Measurements from ENCODE around the gene EFCAB5. TPM values are rescaled to one million over a fixed set of nuclear protein-coding genes. Genes with fewer than 3 reads are reported as not detected.

EFCAB5 gene
- total and polyA plus RNA-seq, 2 donors (not counting 1 experiment from before 2014, with no cell fraction given), result 0.54 to 3.0 TPM

- Mint-ChIP-seq H3K9me3 (ENCODE audit: insufficient read depth) (peaks cover 2% of the 10 kb centered on the region), H3K4me1 (no peaks in the 10 kb centered on the region), H3K4me3 (no peak overlapping the region), H3K27me3 (no peaks in the 10 kb centered on the region), H3K27ac (no peak overlapping the region)
- DNase-seq, result no peak
- Histone ChIP-seq H3K9me3 (ENCODE audit: control extremely low read depth in 1 of 3, control insufficient read depth in 2 of 3, insufficient read depth in 1 of 3, low read length in 2 of 3) (no peaks in the 10 kb centered on the region), H4K20me1 (ENCODE audit: control insufficient read depth, insufficient read depth, low read length, poor library complexity, severe bottlenecking) (no peaks in the 10 kb centered on the region), H3K4me3 (ENCODE audit: control extremely low read depth in 1 of 5, extremely low read depth in 1 of 5, insufficient read depth in 1 of 5, low read depth in 2 of 5, low read length in 4 of 5) (no peak overlapping the region), H3K4me2 (replicated peaks; ENCODE audit: low read depth, low read length, poor library complexity, severe bottlenecking) (no peak overlapping the region), H2AFZ (ENCODE audit: insufficient read depth, low read depth, low read length, poor library complexity, severe bottlenecking) (no peak overlapping the region), H3K36me3 (replicated peaks in 1 of 2; ENCODE audit: control extremely low read depth in 1 of 2, control insufficient read depth in 1 of 2, extremely low read depth in 1 of 2, insufficient read depth in 2 of 2, low read length in 1 of 2) (no peaks in the 10 kb centered on the region), H3K27ac (ENCODE audit: low read length in 2 of 2) (no peak overlapping the region), H3K27me3 (replicated peaks in 1 of 4; ENCODE audit: control extremely low read depth in 1 of 4, control insufficient read depth in 3 of 4, insufficient read depth in 4 of 4, low read length in 3 of 4) (no peaks in the 10 kb centered on the region), H3K9ac (ENCODE audit: low read length) (no peak overlapping the region), H3K79me2 (ENCODE audit: control insufficient read depth, insufficient read depth, low read length) (no peaks in the 10 kb centered on the region), H3K4me1 (ENCODE audit: control insufficient read depth in 2 of 2, insufficient read depth in 2 of 2, low read length in 2 of 2) (no peaks in the 10 kb centered on the region)
- no peak for TF ChIP-seq CTCF (IDR thresholded peaks at IDR 0.05)
- no peak for TF ChIP-seq EZH2 (IDR thresholded peaks at IDR 0.05; ENCODE audit: borderline replicate concordance, insufficient read depth, low read depth, low read length, poor library complexity, severe bottlenecking)
- CTCF ChIA-PET, result interaction anchor here (0.6 to 1.7 kb wide), 3 partner anchors 31 to 159 kb away, joined by 3 to 5 read pairs (median 3); no protein-coding TSS in a partner anchor
- no CpG with 5 or more reads among the region's 2 CpGs for WGBS (ENCODE audit: insufficient coverage)
- intact Hi-C loops (cut with micrococcal nuclease), result no loop called here
- ATAC-seq (ENCODE audit: low read depth), result no peak
- POLR2A ChIA-PET, result no interaction called here
Measured at GRCh38 chr17:29962656-29963055, 21.2 kb downstream of the EFCAB5 start.

GRCh38 chr17:29968271-29968670 is 26.8 kb downstream of the EFCAB5 start:
- intact Hi-C loops (cut with micrococcal nuclease), result no loop called here
- H3K9me3 ChIP-seq (ENCODE audit: control extremely low read depth in 1 of 3, control insufficient read depth in 2 of 3, insufficient read depth in 1 of 3, low read length in 2 of 3), result no peaks in the 10 kb centered on the region
- H3K27ac ChIP-seq (ENCODE audit: low read length in 2 of 2), result no peak overlapping the region

More at GRCh38 chr17:29968271-29968670, 26.8 kb downstream of the EFCAB5 start:
- H3K4me1 ChIP-seq (ENCODE audit: control insufficient read depth in 2 of 2, insufficient read depth in 2 of 2, low read length in 2 of 2), result peaks cover 0 to 4% of the 10 kb centered on the region in 2 donors
- DNase-seq (no peak), ATAC-seq (ENCODE audit: low read depth) (no peak)
- no peak overlapping the region for H3K4me3 Mint-ChIP-seq
- ChIA-PET CTCF (no interaction called here), POLR2A (no interaction called here)
- no peak overlapping the region for H3K9ac ChIP-seq (ENCODE audit: low read length)
- no peaks in the 10 kb centered on the region for H3K79me2 ChIP-seq (ENCODE audit: control insufficient read depth, insufficient read depth, low read length)
- H3K27me3 ChIP-seq (replicated peaks in 1 of 4; ENCODE audit: control extremely low read depth in 1 of 4, control insufficient read depth in 3 of 4, insufficient read depth in 4 of 4, low read length in 3 of 4), result no peaks in the 10 kb centered on the region
- no peaks in the 10 kb centered on the region for H3K27me3 Mint-ChIP-seq
- H3K36me3 ChIP-seq (replicated peaks in 1 of 2; ENCODE audit: control extremely low read depth in 1 of 2, control insufficient read depth in 1 of 2, extremely low read depth in 1 of 2, insufficient read depth in 2 of 2, low read length in 1 of 2), result no peaks in the 10 kb centered on the region
- no peak overlapping the region for H2AFZ ChIP-seq (ENCODE audit: insufficient read depth, low read depth, low read length, poor library complexity, severe bottlenecking)
- WGBS (ENCODE audit: insufficient coverage), result no CpG with 5 or more reads among the region's 5 CpGs
- no peaks in the 10 kb centered on the region for H3K9me3 Mint-ChIP-seq (ENCODE audit: insufficient read depth)
- H3K4me3 ChIP-seq (ENCODE audit: control extremely low read depth in 1 of 5, extremely low read depth in 1 of 5, insufficient read depth in 1 of 5, low read depth in 2 of 5, low read length in 4 of 5), result no peak overlapping the region
- peaks cover 4% of the 10 kb centered on the region for H3K4me1 Mint-ChIP-seq
- H4K20me1 ChIP-seq (ENCODE audit: control insufficient read depth, insufficient read depth, low read length, poor library complexity, severe bottlenecking), result no peaks in the 10 kb centered on the region
- no peak for TF ChIP-seq EZH2 (IDR thresholded peaks at IDR 0.05; ENCODE audit: borderline replicate concordance, insufficient read depth, low read depth, low read length, poor library complexity, severe bottlenecking)
- TF ChIP-seq CTCF (IDR thresholded peaks at IDR 0.05), result no peak
- no peak overlapping the region for H3K4me2 ChIP-seq (replicated peaks; ENCODE audit: low read depth, low read length, poor library complexity, severe bottlenecking)
- no peak overlapping the region for H3K27ac Mint-ChIP-seq
